Measurements from ENCODE around the gene SLC25A1. TPM values are rescaled to one million over a fixed set of nuclear protein-coding genes. Genes with fewer than 3 reads are reported as not detected.
A peak's percentile ranks its signal among the peaks of the same experiment; 100 is the strongest.

SLC25A1 gene
- total and polyA plus RNA-seq, 2 donors from 2014 or later = 62.6 to 128 TPM

GRCh38 chr22:19149991-19150390, 28.5 kb downstream of the SLC25A1 start, which contains the start of gene GSC2:
GSC2 (minus strand) TSS chr22:19150292; CDS start chr22:19150283, 9 bp downstream.
- Histone ChIP-seq H3K9me3 (ENCODE audit: control insufficient read depth in 2 of 3, insufficient read depth in 1 of 3, low read length in 3 of 3) (no peaks in the 10 kb centered on the region), H3K9ac (ENCODE audit: low read length in 3 of 3) (no peak within 1 kb of the TSS), H3K4me3 (ENCODE audit: low read length in 3 of 3) (no peak within 1 kb of the TSS), H3K27ac (ENCODE audit: low read depth in 2 of 2, low read length in 2 of 2) (no peak within 1 kb of the TSS), H3K27me3 (ENCODE audit: control insufficient read depth, insufficient read depth, low read length) (peaks cover 26% of the 10 kb centered on the region), H3K4me1 (ENCODE audit: control insufficient read depth in 2 of 3, insufficient read depth in 2 of 3, low read depth in 1 of 3, low read length in 3 of 3) (no peaks in the 10 kb centered on the region), H3K36me3 (ENCODE audit: control insufficient read depth in 2 of 3, insufficient read depth in 3 of 3, low read length in 3 of 3) (no peaks in the 10 kb centered on the region)
- no peak for TF ChIP-seq CTCF (IDR thresholded peaks at IDR 0.05; ENCODE audit: borderline replicate concordance, extremely low read depth, insufficient read depth)
- no peak for DNase-seq
- no peak for FAIRE-seq
- intact Hi-C loops (cut with DNase I) = no loop called here

DNA sequence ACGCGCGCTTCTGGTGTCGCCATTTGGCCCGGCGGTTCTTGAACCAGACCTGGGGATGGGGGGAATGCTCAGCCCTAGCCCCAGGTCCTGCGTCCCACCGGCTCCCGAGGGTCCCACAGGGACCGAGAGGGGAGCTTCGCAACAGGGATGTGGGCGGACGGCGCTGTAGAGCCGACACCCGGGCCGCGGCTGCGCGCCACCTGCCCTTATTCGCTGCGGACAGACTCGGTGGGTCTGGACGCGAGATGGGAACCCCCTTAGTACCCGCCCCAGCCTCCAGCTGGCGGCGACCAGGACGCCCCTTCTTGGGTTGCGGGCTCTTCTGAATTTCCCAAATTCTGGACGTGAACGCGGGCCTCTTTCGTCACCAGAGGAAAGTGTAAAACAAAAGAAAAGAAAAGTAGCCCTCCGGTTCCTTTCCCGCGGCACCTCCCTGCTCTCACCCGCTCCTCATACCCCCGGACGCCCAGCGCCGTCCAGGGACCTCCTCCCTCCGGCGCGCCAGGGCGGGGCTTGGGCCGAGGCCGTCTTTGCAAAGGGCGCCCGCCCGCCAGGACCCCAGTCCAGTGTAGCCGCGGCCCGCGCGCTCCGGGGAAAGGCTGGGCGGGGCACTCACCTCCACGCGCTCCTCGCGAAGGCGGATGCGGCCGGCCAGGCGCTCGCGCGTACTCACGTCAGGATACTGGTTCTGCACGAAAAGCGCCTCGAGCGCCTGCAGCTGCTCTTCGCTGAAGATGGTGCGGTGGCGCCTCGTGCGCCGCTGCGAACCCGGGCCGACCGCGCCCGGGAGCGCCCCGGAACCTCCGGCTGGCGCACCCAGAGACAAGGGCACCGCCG, 29.3 kb downstream of the SLC25A1 start:
- H3K9ac ChIP-seq (ENCODE audit: low read length in 3 of 3) = no peak overlapping the region
- no peaks in the 10 kb centered on the region for H3K9me3 ChIP-seq (ENCODE audit: control insufficient read depth in 2 of 3, insufficient read depth in 1 of 3, low read length in 3 of 3)
- FAIRE-seq = no peak
- no peak for TF ChIP-seq CTCF (IDR thresholded peaks at IDR 0.05; ENCODE audit: borderline replicate concordance, extremely low read depth, insufficient read depth)
- H3K27me3 ChIP-seq (ENCODE audit: control insufficient read depth, insufficient read depth, low read length) = peaks cover 26% of the 10 kb centered on the region
- H3K36me3 ChIP-seq (ENCODE audit: control insufficient read depth in 2 of 3, insufficient read depth in 3 of 3, low read length in 3 of 3) = no peaks in the 10 kb centered on the region
- no peaks in the 10 kb centered on the region for H3K4me1 ChIP-seq (ENCODE audit: control insufficient read depth in 2 of 3, insufficient read depth in 2 of 3, low read depth in 1 of 3, low read length in 3 of 3)
- DNase-seq = peak in 3 of 5 donors; percentile 10 to 23 (median 18)
- H3K4me3 ChIP-seq (ENCODE audit: low read length in 3 of 3) = no peak overlapping the region
- intact Hi-C loops (cut with DNase I) = no loop called here
- H3K27ac ChIP-seq (ENCODE audit: low read depth in 2 of 2, low read length in 2 of 2) = no peak overlapping the region

GRCh38 chr22:19148417-19149046, 30.0 kb downstream of the SLC25A1 start:
- DNase-seq (no peak), FAIRE-seq (no peak)
- no peak overlapping the region for H3K9ac ChIP-seq (ENCODE audit: low read length in 3 of 3)
- no peaks in the 10 kb centered on the region for H3K9me3 ChIP-seq (ENCODE audit: control insufficient read depth in 2 of 3, insufficient read depth in 1 of 3, low read length in 3 of 3)
- no peak for TF ChIP-seq CTCF (IDR thresholded peaks at IDR 0.05; ENCODE audit: borderline replicate concordance, extremely low read depth, insufficient read depth)
- H3K27ac ChIP-seq (ENCODE audit: low read depth in 2 of 2, low read length in 2 of 2) = no peak overlapping the region
- H3K27me3 ChIP-seq (ENCODE audit: control insufficient read depth, insufficient read depth, low read length) = peaks cover 26% of the 10 kb centered on the region
- intact Hi-C loops (cut with DNase I) = no loop called here
- H3K36me3 ChIP-seq (ENCODE audit: control insufficient read depth in 2 of 3, insufficient read depth in 3 of 3, low read length in 3 of 3) = no peaks in the 10 kb centered on the region
- H3K4me3 ChIP-seq (ENCODE audit: low read length in 3 of 3) = no peak overlapping the region
- peaks cover 0 to 4% (median 0%) of the 10 kb centered on the region in 3 donors for H3K4me1 ChIP-seq (ENCODE audit: control insufficient read depth in 2 of 3, insufficient read depth in 2 of 3, low read depth in 1 of 3, low read length in 3 of 3)
